Right kidney (tissue), 1 donor: Measurements from ENCODE around the gene MCF2L2.
"Not testable (repeated sequence)": the region's sequence is repeated elsewhere in the genome, so short reads cannot be mapped to it uniquely, and the experiment has no call there.

ENCODE experiments used
- DNase-seq: peaks from one replicate; pipeline ENCODE4 v3.0.0-alpha.2; 2016

The MCF2L2 gene

GRCh38 chr3:183396662-183397391, 31.6 kb downstream of the MCF2L2 start:
- DNase-seq, result no peak

GRCh38 chr3:183394150-183394549, 34.3 kb downstream of the MCF2L2 start:
- no peak for DNase-seq

GRCh38 chr3:183393625-183394024, 34.8 kb downstream of the MCF2L2 start:
- DNase-seq, result no peak

GRCh38 chr3:183392186-183393034, 36.0 kb downstream of the MCF2L2 start:
- DNase-seq, result no peak

- DNase-seq, result no peak
Measured at GRCh38 chr3:183391460-183391859, 37.0 kb downstream of the MCF2L2 start.

- no peak for DNase-seq
Measured at GRCh38 chr3:183390844-183391243, 37.6 kb downstream of the MCF2L2 start.

- no peak for DNase-seq
Measured at GRCh38 chr3:183388213-183388895, 40.1 kb downstream of the MCF2L2 start.

- no peak for DNase-seq
Measured at GRCh38 chr3:183387797-183388196, 40.6 kb downstream of the MCF2L2 start.

- no peak for DNase-seq
Measured at GRCh38 chr3:183386651-183387050, 41.8 kb downstream of the MCF2L2 start.

GRCh38 chr3:183385698-183386613, 42.5 kb downstream of the MCF2L2 start:
- peak; percentile 37 for DNase-seq

GRCh38 chr3:183381673-183382072, 46.7 kb downstream of the MCF2L2 start:
- no peak for DNase-seq

- DNase-seq, result no peak
Measured at GRCh38 chr3:183381179-183381578, 47.2 kb downstream of the MCF2L2 start.

GRCh38 chr3:183378951-183379350, 49.5 kb downstream of the MCF2L2 start:
- DNase-seq, result no peak

GRCh38 chr3:183378545-183378944, 49.9 kb downstream of the MCF2L2 start:
- no peak for DNase-seq

- DNase-seq, result no peak
Measured at GRCh38 chr3:183378008-183378407, 50.4 kb downstream of the MCF2L2 start.

GRCh38 chr3:183377307-183377959, 51.0 kb downstream of the MCF2L2 start:
- DNase-seq, result no peak

GRCh38 chr3:183375787-183376186, 52.6 kb downstream of the MCF2L2 start:
- DNase-seq, result no peak

- DNase-seq, result no peak
Measured at GRCh38 chr3:183375337-183375736, 53.1 kb downstream of the MCF2L2 start.

- no peak for DNase-seq
Measured at GRCh38 chr3:183372911-183373310, 55.5 kb downstream of the MCF2L2 start.

- DNase-seq, result not testable (repeated sequence)
Measured at GRCh38 chr3:183371600-183371968, 56.8 kb downstream of the MCF2L2 start.

- DNase-seq, result no peak
Measured at GRCh38 chr3:183370391-183370790, 58.0 kb downstream of the MCF2L2 start.
